ENCODE measurements around the gene ZNF280B. TPM values are rescaled to one million over a fixed set of nuclear protein-coding genes. Genes with fewer than 3 reads are reported as not detected.

Gene ZNF280B
- total and polyA plus RNA-seq, 2 experiments from 2014 or later = 5.5 to 6.7 TPM

DNA sequence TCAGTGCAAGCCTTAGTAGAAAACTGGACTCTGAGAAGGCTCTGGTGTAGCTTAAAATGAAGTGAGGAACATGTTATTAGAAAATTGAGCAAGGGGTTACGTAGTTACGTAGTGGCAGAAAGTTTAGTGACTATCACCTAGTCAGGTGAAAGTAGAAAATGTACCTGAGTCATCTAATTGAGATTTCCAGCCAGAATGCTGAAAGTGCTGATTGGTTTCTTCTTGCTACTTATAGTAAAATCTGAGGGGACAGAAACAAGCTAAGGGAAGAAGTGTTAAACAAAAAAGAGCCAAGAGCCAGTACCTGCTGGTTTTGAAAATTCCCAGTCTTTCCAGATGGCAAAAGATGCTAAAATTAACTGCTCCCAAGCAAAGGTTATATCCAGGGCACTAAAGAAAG, 29.4 kb downstream of the ZNF280B start (continued):
- TF ChIP-seq, protein P1, sequence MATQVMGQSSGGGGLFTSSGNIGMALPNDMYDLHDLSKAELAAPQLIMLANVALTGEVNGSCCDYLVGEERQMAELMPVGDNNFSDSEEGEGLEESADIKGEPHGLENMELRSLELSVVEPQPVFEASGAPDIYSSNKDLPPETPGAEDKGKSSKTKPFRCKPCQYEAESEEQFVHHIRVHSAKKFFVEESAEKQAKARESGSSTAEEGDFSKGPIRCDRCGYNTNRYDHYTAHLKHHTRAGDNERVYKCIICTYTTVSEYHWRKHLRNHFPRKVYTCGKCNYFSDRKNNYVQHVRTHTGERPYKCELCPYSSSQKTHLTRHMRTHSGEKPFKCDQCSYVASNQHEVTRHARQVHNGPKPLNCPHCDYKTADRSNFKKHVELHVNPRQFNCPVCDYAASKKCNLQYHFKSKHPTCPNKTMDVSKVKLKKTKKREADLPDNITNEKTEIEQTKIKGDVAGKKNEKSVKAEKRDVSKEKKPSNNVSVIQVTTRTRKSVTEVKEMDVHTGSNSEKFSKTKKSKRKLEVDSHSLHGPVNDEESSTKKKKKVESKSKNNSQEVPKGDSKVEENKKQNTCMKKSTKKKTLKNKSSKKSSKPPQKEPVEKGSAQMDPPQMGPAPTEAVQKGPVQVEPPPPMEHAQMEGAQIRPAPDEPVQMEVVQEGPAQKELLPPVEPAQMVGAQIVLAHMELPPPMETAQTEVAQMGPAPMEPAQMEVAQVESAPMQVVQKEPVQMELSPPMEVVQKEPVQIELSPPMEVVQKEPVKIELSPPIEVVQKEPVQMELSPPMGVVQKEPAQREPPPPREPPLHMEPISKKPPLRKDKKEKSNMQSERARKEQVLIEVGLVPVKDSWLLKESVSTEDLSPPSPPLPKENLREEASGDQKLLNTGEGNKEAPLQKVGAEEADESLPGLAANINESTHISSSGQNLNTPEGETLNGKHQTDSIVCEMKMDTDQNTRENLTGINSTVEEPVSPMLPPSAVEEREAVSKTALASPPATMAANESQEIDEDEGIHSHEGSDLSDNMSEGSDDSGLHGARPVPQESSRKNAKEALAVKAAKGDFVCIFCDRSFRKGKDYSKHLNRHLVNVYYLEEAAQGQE (IDR thresholded peaks at IDR 0.05; ENCODE audit: unreplicated experiment) = no peak
- TF ChIP-seq ZNF114 (CRISPR knock-in tag; IDR thresholded peaks at IDR 0.05) (no peak), NANOG (IDR thresholded peaks at IDR 0.05; ENCODE audit: borderline replicate concordance) (no peak), ZNF331 (CRISPR knock-in tag; IDR thresholded peaks at IDR 0.05; ENCODE audit: low read depth) (no peak), POLR2AphosphoS5 (IDR thresholded peaks at IDR 0.05; ENCODE audit: low read depth) (no peak), EZH2 (IDR thresholded peaks at IDR 0.05; ENCODE audit: low read depth, unreplicated experiment) (no peak), JUNB (IDR thresholded peaks at IDR 0.05; ENCODE audit: unreplicated experiment) (no peak)
- TF ChIP-seq, protein P2, sequence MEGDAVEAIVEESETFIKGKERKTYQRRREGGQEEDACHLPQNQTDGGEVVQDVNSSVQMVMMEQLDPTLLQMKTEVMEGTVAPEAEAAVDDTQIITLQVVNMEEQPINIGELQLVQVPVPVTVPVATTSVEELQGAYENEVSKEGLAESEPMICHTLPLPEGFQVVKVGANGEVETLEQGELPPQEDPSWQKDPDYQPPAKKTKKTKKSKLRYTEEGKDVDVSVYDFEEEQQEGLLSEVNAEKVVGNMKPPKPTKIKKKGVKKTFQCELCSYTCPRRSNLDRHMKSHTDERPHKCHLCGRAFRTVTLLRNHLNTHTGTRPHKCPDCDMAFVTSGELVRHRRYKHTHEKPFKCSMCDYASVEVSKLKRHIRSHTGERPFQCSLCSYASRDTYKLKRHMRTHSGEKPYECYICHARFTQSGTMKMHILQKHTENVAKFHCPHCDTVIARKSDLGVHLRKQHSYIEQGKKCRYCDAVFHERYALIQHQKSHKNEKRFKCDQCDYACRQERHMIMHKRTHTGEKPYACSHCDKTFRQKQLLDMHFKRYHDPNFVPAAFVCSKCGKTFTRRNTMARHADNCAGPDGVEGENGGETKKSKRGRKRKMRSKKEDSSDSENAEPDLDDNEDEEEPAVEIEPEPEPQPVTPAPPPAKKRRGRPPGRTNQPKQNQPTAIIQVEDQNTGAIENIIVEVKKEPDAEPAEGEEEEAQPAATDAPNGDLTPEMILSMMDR (conservative IDR thresholded peaks at IDR 0.05; ENCODE audit: low read depth in 2 of 2) = no peak

DNA sequence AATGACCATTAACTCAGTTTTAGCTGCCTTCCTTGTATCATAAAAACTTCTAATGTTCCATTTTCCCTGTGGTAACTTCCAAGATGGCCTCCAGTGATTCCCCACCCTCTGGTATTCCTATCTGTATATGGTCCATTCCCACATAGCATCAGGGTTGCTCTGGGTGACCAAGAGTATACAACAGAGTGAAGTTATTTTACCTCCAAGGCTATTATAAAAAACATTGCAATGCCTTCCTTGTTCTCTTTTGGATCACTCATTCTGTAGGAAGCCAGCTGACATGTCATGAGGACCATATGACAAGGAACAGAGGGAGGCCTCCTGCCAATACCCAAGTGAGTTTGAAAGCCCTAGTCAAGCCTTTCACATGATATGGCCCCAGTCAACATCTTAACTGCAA, 30.1 kb downstream of the ZNF280B start:
- no peak overlapping the region for H3K4me3 Mint-ChIP-seq
- no peak overlapping the region for H3K27ac Mint-ChIP-seq
- no peaks in the 10 kb centered on the region for H3F3A ChIP-seq (replicated peaks; ENCODE audit: low read depth)
- TF ChIP-seq STAT1 (IDR thresholded peaks at IDR 0.05; ENCODE audit: unreplicated experiment) (no peak), EZH2phosphoT487 (IDR thresholded peaks at IDR 0.05; ENCODE audit: unreplicated experiment) (no peak), NANOG (IDR thresholded peaks at IDR 0.05; ENCODE audit: borderline replicate concordance) (no peak), ZNF114 (CRISPR knock-in tag; IDR thresholded peaks at IDR 0.05) (no peak), CREB1 (CRISPR knock-in tag; IDR thresholded peaks at IDR 0.05; ENCODE audit: low read depth) (no peak), ZNF331 (CRISPR knock-in tag; IDR thresholded peaks at IDR 0.05; ENCODE audit: low read depth) (no peak), JUNB (IDR thresholded peaks at IDR 0.05; ENCODE audit: unreplicated experiment) (no peak)
- TF ChIP-seq, protein P2 (conservative IDR thresholded peaks at IDR 0.05; ENCODE audit: low read depth in 2 of 2) = no peak
- TF ChIP-seq, protein P1 (IDR thresholded peaks at IDR 0.05; ENCODE audit: unreplicated experiment) = no peak

More for the DNA sequence above, 30.1 kb downstream of the ZNF280B start:
- H3K27me3 ChIP-seq (ENCODE audit: insufficient read depth) = peaks cover 96% of the 10 kb centered on the region
- no peaks in the 10 kb centered on the region for H3K9me2 ChIP-seq (ENCODE audit: insufficient read depth)
- no peaks in the 10 kb centered on the region for H3K79me2 ChIP-seq (replicated peaks; ENCODE audit: insufficient read depth)
- Mint-ChIP-seq H3K36me3 (ENCODE audit: low read depth) (no peaks in the 10 kb centered on the region), H3K9me3 (no peaks in the 10 kb centered on the region; the same call in 2 of the 3 replicates), H3K4me1 (peaks cover 8% of the 10 kb centered on the region; the same call in 2 of the 3 replicates), H3K27me3 (ENCODE audit: insufficient read depth, low read depth, poor library complexity) (peaks cover 26% of the 10 kb centered on the region)
- H4K20me1 ChIP-seq (replicated peaks; ENCODE audit: insufficient read depth) = no peaks in the 10 kb centered on the region; the same call in 1 of the 2 replicates
- no peak overlapping the region for H3K27ac ChIP-seq (ENCODE audit: low read depth)
- H3K36me3 ChIP-seq (ENCODE audit: insufficient read depth) = no peaks in the 10 kb centered on the region
- ATAC-seq (no peak), DNase-seq (ENCODE audit: low spot score) (no peak)
- no peak overlapping the region for H3K4me2 ChIP-seq
- H3K4me3 ChIP-seq = no peak overlapping the region
- no peak overlapping the region for H2AFZ ChIP-seq
- H3K4me1 ChIP-seq (ENCODE audit: insufficient read depth) = peaks cover 8% of the 10 kb centered on the region

Data from GM23338 (cell line).